Measurements from ENCODE around the gene ATF4.
A peak's percentile ranks its signal among the peaks of the same experiment; 100 is the strongest.

ATF4 gene

DNA sequence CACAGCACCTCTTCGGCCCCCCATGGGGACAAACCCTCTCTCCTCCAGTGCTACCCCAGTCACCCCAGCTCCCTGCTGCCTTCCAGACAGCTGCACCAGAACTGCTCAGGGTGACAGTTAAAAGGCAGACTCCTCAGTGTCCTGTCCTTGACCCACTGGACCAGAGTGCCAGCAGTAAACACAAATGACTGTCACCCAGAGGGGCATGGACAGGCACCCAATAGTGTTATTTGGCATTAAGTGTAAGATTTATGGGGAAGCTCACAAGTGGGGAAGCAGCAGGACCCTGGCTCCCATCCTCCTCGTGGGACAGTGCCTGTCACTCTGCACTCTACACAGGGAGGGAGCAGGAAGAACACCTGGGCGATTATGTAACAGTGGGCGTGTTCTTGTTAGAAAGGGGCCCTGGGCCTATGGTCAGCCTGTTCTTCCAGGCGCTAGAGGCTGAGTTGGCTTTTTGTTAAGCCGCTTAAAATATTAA is 7.2 kb downstream of the ATF4 start:
- no peak for DNase-seq

- no peak for DNase-seq
Observed at GRCh38 chr22:39528080-39528661, 7.8 kb downstream of the ATF4 start.

DNA sequence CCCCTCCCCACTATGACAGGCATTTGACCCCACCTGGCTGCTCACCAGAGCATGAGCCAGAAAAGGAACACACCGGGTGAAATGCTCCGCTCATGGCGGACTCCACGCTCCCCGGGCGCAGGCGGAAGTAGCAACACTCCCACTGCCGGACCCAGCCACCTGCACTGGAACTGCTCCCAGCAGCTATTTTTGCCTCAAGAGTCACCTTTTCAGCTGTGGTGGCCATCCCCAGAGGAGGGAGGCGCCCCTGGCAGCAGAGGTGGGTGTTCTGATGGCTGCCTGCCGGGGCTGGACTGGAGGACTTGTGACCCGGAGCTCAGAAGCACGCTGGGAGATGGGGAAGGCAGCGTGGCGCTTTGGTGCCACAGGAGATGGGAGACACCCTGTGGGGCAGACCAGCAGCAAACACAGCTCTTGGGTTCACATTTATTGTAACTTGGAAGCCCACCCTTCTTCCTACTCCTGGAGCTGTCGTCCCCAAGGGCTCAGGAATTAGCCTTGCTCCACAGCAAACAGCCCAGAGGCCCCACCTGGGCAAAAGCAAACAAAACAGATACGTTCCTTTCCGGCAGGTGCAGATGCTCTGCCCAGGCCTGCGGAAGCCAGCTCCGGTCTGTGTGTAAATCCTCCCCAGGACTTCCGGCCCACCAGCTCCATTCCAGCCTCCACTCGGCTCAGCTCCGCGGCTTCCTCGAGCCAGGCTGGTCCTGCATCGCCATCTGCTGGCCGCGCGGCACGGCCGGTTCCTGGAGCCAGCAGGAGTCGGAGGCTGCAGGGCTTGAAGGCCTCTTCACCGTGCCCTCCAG is 8.5 kb downstream of the ATF4 start:
- DNase-seq, result peak; percentile 79

DNA sequence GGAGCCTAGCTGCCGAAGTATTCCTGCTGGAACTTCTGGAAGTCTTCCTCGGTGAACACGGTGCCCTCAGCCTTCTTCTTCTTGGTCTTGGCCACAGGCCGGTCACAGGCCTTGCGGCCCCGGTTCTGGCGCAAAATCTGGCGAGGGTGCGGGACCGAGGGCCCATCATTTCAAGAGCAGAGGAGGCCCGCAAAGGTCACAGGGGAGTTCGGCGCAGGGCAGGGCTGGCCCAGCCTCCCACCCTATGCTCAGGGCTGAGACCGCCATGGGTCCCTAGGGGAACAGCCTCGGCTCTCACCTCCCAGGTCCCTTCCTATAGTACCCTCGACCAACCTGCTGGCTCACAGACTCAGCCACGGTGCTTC is 9.1 kb downstream of the ATF4 start:
- no peak for DNase-seq

DNA sequence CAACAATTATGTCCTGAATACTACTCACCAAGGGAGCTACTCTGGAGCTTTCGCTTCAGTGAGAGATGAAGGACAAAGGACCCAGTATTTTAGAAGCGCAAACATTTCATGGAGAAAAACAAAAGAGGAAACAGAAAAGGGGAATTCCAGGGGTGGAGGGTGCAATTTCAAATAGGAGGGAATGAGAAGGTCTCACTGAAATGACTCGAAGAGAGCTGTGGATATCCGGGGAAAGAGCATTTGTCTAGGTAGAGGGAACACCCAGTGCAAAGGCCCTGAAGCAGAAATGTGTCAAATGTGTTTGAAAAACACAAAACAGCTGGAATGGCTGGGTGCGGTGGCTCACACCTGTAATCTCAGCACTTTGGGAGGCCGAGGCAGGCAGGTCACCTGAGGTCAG is 9.8 kb downstream of the ATF4 start:
- no peak for DNase-seq

DNA sequence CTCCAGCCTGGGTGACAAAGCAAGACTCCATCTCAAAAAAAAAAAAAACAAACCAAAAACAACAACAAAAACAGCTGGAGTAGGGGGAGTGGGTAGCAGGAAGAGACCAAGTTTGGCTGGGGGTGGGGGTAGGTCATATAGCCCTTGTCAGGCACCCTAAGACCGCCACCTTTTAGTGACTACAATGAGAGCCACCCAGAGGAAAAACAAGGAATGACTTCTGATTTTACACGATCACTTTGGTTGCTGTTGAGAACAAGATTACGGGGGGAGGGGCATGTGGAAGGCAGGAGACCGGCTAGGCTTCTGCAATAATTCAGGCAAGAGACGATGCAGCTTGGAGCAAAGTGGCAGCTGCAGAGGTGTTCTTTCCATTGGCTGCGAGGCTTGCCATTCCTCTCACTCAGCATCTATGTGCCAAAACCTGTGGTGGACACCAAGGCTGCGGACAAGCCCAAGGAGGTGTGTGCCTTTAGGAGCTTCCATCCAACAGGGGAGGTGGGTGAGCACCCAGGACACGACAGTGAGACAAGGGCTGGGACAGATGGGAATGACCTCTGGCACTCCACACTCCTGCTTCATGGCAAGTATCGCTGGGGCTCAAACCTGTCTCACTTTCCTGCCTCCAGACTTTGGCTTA is 10.4 kb downstream of the ATF4 start:
- DNase-seq, result no peak

DNA sequence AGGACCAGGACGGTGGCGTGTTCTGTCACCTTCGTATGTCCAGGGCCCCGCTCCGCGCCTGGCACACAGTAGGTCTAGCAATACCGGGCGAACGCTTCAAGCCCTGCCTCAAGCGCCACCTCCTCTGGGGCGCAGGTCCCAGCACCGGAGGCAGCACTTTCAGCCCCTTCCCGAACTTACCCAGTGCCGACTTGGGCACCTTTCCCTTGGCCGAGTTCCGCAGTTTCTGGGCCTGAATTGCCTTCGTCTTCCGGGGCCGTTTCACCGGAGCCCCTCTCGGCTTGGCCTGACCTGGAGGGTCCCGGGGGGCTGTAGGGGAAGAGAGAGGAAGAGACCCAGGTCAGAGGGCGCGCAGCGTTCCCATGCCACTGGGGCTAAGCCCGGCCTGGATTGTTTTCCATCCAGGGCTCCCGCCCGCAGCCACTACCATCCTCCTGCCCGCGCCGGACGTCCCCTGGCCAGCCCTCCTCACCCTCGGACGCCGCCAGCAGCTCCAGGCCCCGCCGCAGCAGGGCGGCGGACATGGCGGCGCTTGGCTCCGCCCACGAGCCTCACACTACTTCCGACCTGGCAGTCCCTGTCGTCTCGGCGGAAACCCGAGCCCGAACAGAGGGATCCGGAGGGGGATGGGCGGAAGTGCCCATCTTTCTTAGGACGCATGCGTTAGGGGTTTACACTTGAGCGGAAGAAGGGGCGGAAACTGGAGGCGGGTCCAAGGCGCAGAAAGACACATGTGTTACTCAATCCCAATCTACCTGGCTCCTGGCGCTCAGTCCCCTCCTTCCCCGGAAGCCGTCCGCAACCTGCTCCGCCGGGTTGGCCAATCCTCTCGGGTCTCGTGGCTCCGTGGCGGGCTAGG is 12.1 kb downstream of the ATF4 start, which contains the start of gene RPS19BP1:
TSS of gene RPS19BP1 (minus strand) at position 534 of the 859 bp plus-strand sequence. CDS start at position 524, 10 bp downstream.
- peak; percentile 88 for DNase-seq

- no peak for DNase-seq
Observed at GRCh38 chr22:39534092-39534506, 13.7 kb downstream of the ATF4 start.

GRCh38 chr22:39534591-39535356 is 14.4 kb downstream of the ATF4 start:
- peak; percentile 90 for DNase-seq

GRCh38 chr22:39535357-39535725 is 15.0 kb downstream of the ATF4 start:
- DNase-seq, result no peak

DNA sequence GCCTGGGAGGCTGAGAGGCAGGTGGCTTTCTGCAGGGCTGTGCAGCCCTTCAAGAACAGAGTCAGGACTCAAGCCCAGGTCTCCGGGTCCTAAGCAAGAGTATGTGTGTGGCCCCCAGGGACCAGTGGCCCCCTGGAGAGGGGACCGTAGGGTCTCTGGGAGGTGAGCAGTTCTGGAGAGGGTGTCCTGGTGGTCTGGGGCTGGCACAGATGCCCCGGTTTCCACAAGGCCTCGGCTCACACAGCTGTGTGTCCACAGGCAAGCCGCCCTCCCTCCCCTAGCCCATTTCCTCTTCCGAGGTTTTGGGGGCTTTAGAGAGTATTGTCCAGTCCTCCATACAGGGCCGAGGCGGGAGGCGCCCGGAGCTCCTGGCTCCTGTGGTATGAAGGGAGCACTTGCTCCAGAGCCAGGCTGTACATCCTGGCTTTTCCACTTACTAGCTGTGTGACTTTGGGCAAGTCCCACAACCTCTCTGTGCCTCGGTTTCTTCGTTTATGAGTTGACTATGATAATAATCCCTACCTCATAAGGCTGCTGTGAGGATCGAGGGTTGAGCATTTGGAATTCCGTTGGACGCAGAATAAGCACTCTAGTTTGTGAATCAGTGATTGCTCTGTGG is 15.6 kb downstream of the ATF4 start:
- no peak for DNase-seq

DNA sequence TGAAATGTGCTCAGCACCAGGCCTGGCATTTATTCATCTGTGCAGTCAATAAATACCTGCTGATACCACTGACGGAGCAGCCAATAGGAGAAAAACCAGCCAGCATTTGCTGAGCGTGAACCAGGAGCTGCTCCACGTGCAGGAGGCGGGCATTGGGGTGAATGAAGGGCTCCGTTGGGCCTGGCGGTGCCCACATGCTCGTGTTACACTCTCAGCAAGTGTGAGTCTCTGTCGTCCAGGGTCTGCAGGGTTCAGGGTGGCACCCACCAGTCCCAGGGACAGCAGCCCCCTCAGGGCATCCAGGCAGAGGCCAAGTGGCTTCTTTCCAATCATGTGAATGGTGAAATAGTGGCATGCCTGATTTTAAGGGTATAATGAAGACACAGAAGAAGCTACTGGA is 16.3 kb downstream of the ATF4 start:
- no peak for DNase-seq

DNA sequence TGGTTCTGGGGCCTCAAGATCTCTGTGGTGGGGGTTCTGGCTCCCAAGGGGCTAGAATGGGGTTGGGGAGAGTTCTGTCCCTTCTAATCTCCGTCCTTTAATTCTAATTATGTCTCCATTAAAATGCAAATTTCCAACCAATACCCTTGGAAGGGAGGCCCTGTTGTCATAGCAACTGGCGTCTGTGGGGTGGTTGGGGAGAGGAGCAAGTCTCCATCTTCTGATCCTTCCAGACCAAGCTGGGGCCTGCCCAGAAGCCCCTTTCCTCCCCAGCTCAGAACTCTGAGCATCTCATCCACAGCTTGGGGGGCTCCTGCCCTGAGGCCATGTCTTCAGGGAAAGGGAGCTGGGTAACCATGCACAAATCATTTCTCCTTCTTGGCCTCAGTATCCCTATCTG is 17.6 kb downstream of the ATF4 start:
- no peak for DNase-seq

DNA sequence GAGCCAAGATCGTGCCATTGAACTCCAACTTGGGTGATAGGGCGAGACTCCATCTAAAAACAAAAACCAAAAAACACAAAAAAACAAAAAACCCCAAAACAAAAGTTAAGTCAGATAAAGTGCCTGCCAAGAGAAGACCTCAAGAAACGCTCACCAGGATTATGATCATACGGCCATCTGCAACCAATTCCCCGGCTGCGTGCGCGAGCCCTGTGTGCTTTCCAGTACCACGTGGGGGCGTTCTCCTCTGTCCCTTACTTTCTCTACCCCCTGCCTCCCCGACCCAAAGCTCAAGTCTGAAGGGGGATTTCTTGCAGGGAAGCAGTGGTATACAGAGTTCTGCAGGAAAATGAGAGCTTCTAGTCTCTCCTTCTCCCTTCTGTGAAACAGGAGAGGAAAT is 22.7 kb downstream of the ATF4 start:
- DNase-seq, result no peak

GRCh38 chr22:39545386-39546365 is 25.3 kb downstream of the ATF4 start:
- DNase-seq, result peak; percentile 64

DNA sequence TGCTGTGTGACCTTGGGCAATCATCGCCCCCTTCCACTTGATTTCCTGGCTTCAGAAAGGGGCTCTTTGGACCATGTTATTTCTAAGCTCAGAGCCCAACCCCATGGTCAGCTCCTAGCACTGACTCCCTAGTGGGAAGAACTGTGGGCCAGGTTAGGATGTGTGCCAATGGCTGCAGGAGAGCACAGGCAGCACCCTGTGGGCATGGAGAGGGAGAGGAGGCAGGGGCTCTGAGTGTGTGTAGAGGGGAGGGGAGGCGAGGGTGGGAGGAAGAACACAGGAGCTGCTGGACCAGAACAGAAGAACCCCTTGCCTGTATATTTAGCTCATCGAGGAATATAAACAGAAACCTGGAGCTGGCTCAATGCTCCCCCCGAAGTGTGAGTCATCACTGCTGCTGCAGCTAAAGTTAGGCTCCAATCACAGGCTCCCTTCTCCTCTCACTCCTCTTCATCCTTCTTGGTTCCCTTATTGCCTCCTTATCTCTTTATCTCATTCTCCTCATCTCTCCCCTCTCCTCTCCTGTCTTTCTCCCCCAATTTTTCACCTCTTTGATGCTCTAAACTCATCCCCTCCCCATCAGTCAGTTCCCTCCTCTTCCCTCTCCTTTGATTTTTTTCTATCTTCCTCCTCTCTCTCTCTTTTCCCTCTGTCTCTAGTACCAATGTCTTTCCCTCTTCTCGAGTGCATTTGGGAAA is 26.7 kb downstream of the ATF4 start:
- no peak for DNase-seq

- no peak for DNase-seq
Observed at GRCh38 chr22:39547587-39547947, 27.2 kb downstream of the ATF4 start.

- no peak for DNase-seq
Observed at GRCh38 chr22:39553429-39553828, 33.1 kb downstream of the ATF4 start.

- no peak for DNase-seq
Observed at GRCh38 chr22:39554151-39554550, 33.8 kb downstream of the ATF4 start.

All from right kidney (tissue), 1 donor.